Mesendoderm (in vitro differentiated cells): ENCODE data around the gene TPR.

Source experiments
- DNase-seq: peaks from one replicate; pipeline ENCODE4 v3.0.0; 2013
- H2AK5ac ChIP-seq: 2 replicates; pipeline ENCODE4 v1.6.1; 2013; ENCODE audit warnings: low read length, inconsistent platforms
- H2BK120ac ChIP-seq: 2 replicates; pipeline ENCODE4 v1.6.1; 2013; ENCODE audit warnings: low read depth, mild to moderate bottlenecking, low read length, moderate library complexity, mixed read lengths
- H2BK15ac ChIP-seq: replicated peaks from 2 replicates; pipeline ENCODE4 v1.6.1; 2013; ENCODE audit warnings: low read depth, mild to moderate bottlenecking, moderate library complexity
- H2BK5ac ChIP-seq: 2 replicates; pipeline ENCODE4 v1.6.1; 2013; ENCODE audit warnings: low read length, inconsistent platforms
- H3K18ac ChIP-seq: 2 replicates; pipeline ENCODE4 v1.6.1; 2013; ENCODE audit warnings: mild to moderate bottlenecking, low read length, mixed read lengths
- H3K23ac ChIP-seq: one replicate; pipeline ENCODE4 v1.6.1; 2013; ENCODE audit warnings: low read length
- H3K27ac ChIP-seq: 2 replicates; pipeline ENCODE4 v1.5.1; 2013; ENCODE audit warnings: low read depth, mild to moderate bottlenecking, inconsistent platforms, low read length, moderate library complexity
- H3K27me3 ChIP-seq: 2 replicates; pipeline ENCODE4 v1.6.1; 2013; ENCODE audit warnings: low read length, control low read depth, mild to moderate bottlenecking, inconsistent platforms; ENCODE audit not compliant: insufficient read depth, poor library complexity
- H3K36me3 ChIP-seq: 2 replicates; pipeline ENCODE4 v1.6.1; 2013; ENCODE audit warnings: low read length, inconsistent platforms; ENCODE audit not compliant: control insufficient read depth, insufficient read depth
- H3K4ac ChIP-seq: one replicate; pipeline ENCODE4 v1.6.1; 2013; ENCODE audit warnings: low read depth, mild to moderate bottlenecking, low read length, moderate library complexity
- H3K4me1 ChIP-seq: 2 replicates; pipeline ENCODE4 v1.6.1; 2013; ENCODE audit warnings: low read depth, low read length, inconsistent platforms; ENCODE audit not compliant: control insufficient read depth
- H3K4me2 ChIP-seq: 2 replicates; pipeline ENCODE4 v1.6.1; 2013; ENCODE audit warnings: low read length
- H3K4me3 ChIP-seq: 2 replicates; pipeline ENCODE4 v1.5.1; 2013; ENCODE audit warnings: mild to moderate bottlenecking, low read length
- H3K56ac ChIP-seq: one replicate; pipeline ENCODE4 v1.6.1; 2013; ENCODE audit warnings: low read length
- H3K79me1 ChIP-seq: 2 replicates; pipeline ENCODE4 v1.6.1; 2013; ENCODE audit warnings: low read length, inconsistent platforms
- H3K79me2 ChIP-seq: 2 replicates; pipeline ENCODE4 v1.6.1; 2013; ENCODE audit warnings: mild to moderate bottlenecking, low read length; ENCODE audit not compliant: control insufficient read depth, insufficient read depth
- H3K9ac ChIP-seq: 2 replicates; pipeline ENCODE4 v1.6.1; 2013; ENCODE audit warnings: low read length, inconsistent platforms
- H4K5ac ChIP-seq: one replicate; pipeline ENCODE4 v1.6.1; 2013; ENCODE audit warnings: low read length
- H4K8ac ChIP-seq: one replicate; pipeline ENCODE4 v1.6.1; 2013; ENCODE audit warnings: low read depth, mild to moderate bottlenecking, control low read depth, low read length, moderate library complexity
- WGBS: extraction: QIAGEN DNeasy Blood & Tissue Kit; methylation state at CpG from one replicate; pipeline ENCODE4 v1.1.7; 2013; ENCODE audit warnings: low lambda C conversion rate, missing lambda C conversion rate; ENCODE audit not compliant: insufficient coverage; ENCODE audit errors: extremely low coverage; 5-methylcytosine and 5-hydroxymethylcytosine counted together

Gene TPR

GRCh38 chr1:186303911-186304310 is 71.1 kb downstream of the TPR start:
- Histone ChIP-seq H3K4me1 (no peaks in the 10 kb centered on the region), H3K4me2 (no peak overlapping the region), H2BK5ac (no peak overlapping the region), H3K36me3 (no peaks in the 10 kb centered on the region), H3K79me1 (no peaks in the 10 kb centered on the region), H3K27me3 (no peaks in the 10 kb centered on the region), H2AK5ac (no peak overlapping the region), H3K56ac (no peak overlapping the region), H3K27ac (no peak overlapping the region), H3K18ac (no peak overlapping the region), H3K4me3 (no peak overlapping the region), H2BK15ac (no peak overlapping the region), H3K79me2 (no peaks in the 10 kb centered on the region), H2BK120ac (no peak overlapping the region), H3K9ac (no peak overlapping the region), H4K8ac (no peak overlapping the region), H3K23ac (no peak overlapping the region), H4K5ac (no peak overlapping the region), H3K4ac (no peak overlapping the region)
- no CpG with 5 or more reads among the region's 2 CpGs for WGBS
- DNase-seq, result no peak

GRCh38 chr1:186302381-186302920 is 72.6 kb downstream of the TPR start:
- no CpG with 5 or more reads among the region's 3 CpGs for WGBS
- Histone ChIP-seq H3K4me3 (no peak overlapping the region), H2BK5ac (no peak overlapping the region), H3K4me1 (no peaks in the 10 kb centered on the region), H3K56ac (no peak overlapping the region), H3K79me1 (no peaks in the 10 kb centered on the region), H3K23ac (no peak overlapping the region), H3K27ac (no peak overlapping the region), H2AK5ac (no peak overlapping the region), H3K36me3 (no peaks in the 10 kb centered on the region), H3K79me2 (no peaks in the 10 kb centered on the region), H3K4me2 (no peak overlapping the region), H2BK120ac (no peak overlapping the region), H3K18ac (no peak overlapping the region), H3K9ac (no peak overlapping the region), H3K4ac (no peak overlapping the region), H2BK15ac (no peak overlapping the region), H4K5ac (no peak overlapping the region), H3K27me3 (no peaks in the 10 kb centered on the region), H4K8ac (no peak overlapping the region)
- no peak for DNase-seq

GRCh38 chr1:186301448-186301847 is 73.6 kb downstream of the TPR start:
- Histone ChIP-seq H3K79me2 (no peaks in the 10 kb centered on the region), H2BK5ac (no peak overlapping the region), H3K4me2 (no peak overlapping the region), H3K36me3 (no peaks in the 10 kb centered on the region), H3K4me3 (no peak overlapping the region), H3K4me1 (no peaks in the 10 kb centered on the region), H3K18ac (no peak overlapping the region), H4K5ac (no peak overlapping the region), H3K79me1 (no peaks in the 10 kb centered on the region), H3K23ac (no peak overlapping the region), H3K27me3 (no peaks in the 10 kb centered on the region), H2BK15ac (no peak overlapping the region), H2BK120ac (no peak overlapping the region), H4K8ac (no peak overlapping the region), H3K9ac (no peak overlapping the region), H3K4ac (no peak overlapping the region), H3K56ac (no peak overlapping the region), H2AK5ac (no peak overlapping the region), H3K27ac (no peak overlapping the region)
- WGBS, result no CpG with 5 or more reads among the region's 7 CpGs
- no peak for DNase-seq

- Histone ChIP-seq H2BK120ac (no peak overlapping the region), H4K8ac (no peak overlapping the region), H4K5ac (no peak overlapping the region), H3K56ac (no peak overlapping the region), H3K79me1 (no peaks in the 10 kb centered on the region), H3K27ac (no peak overlapping the region), H3K27me3 (no peaks in the 10 kb centered on the region), H3K9ac (no peak overlapping the region), H3K4me2 (no peak overlapping the region), H3K4me3 (no peak overlapping the region), H3K18ac (no peak overlapping the region), H2BK15ac (no peak overlapping the region), H3K4ac (no peak overlapping the region), H3K4me1 (no peaks in the 10 kb centered on the region), H2AK5ac (no peak overlapping the region), H3K79me2 (no peaks in the 10 kb centered on the region), H3K23ac (no peak overlapping the region), H3K36me3 (no peaks in the 10 kb centered on the region), H2BK5ac (no peak overlapping the region)
- WGBS, result no CpG with 5 or more reads among the region's 6 CpGs
- DNase-seq, result no peak
These were observed 75.0 kb downstream of the TPR start for GRCh38 chr1:186300056-186300455.

- H4K5ac ChIP-seq, result no peak overlapping the region
- no CpG with 5 or more reads among the region's 2 CpGs for WGBS
- H3K23ac ChIP-seq, result no peak overlapping the region
- H3K4me3 ChIP-seq, result no peak overlapping the region
- H3K79me2 ChIP-seq, result no peaks in the 10 kb centered on the region
- H3K4me1 ChIP-seq, result no peaks in the 10 kb centered on the region
- H3K36me3 ChIP-seq, result no peaks in the 10 kb centered on the region
- no peak overlapping the region for H3K18ac ChIP-seq
- H3K4ac ChIP-seq, result no peak overlapping the region
- H2BK5ac ChIP-seq, result no peak overlapping the region
- DNase-seq, result no peak
- no peak overlapping the region for H4K8ac ChIP-seq
- no peaks in the 10 kb centered on the region for H3K79me1 ChIP-seq
- no peak overlapping the region for H3K4me2 ChIP-seq
- H2BK15ac ChIP-seq, result no peak overlapping the region
- no peak overlapping the region for H2BK120ac ChIP-seq
- no peaks in the 10 kb centered on the region for H3K27me3 ChIP-seq
- no peak overlapping the region for H3K56ac ChIP-seq
- H2AK5ac ChIP-seq, result no peak overlapping the region
- no peak overlapping the region for H3K27ac ChIP-seq
- no peak overlapping the region for H3K9ac ChIP-seq
These were observed 75.5 kb downstream of the TPR start for GRCh38 chr1:186299570-186299969.

- no peak overlapping the region for H3K56ac ChIP-seq
- no CpG with 5 or more reads among the region's 1 CpG for WGBS
- DNase-seq, result no peak
- no peak overlapping the region for H2BK15ac ChIP-seq
- H3K18ac ChIP-seq, result no peak overlapping the region
- no peak overlapping the region for H4K8ac ChIP-seq
- H3K27me3 ChIP-seq, result no peaks in the 10 kb centered on the region
- no peaks in the 10 kb centered on the region for H3K79me2 ChIP-seq
- H3K27ac ChIP-seq, result no peak overlapping the region
- H3K4me1 ChIP-seq, result no peaks in the 10 kb centered on the region
- H3K4me3 ChIP-seq, result no peak overlapping the region
- H3K4me2 ChIP-seq, result no peak overlapping the region
- no peak overlapping the region for H3K4ac ChIP-seq
- no peak overlapping the region for H3K9ac ChIP-seq
- no peaks in the 10 kb centered on the region for H3K36me3 ChIP-seq
- H3K23ac ChIP-seq, result no peak overlapping the region
- no peaks in the 10 kb centered on the region for H3K79me1 ChIP-seq
- H2BK120ac ChIP-seq, result no peak overlapping the region
- no peak overlapping the region for H2AK5ac ChIP-seq
- no peak overlapping the region for H2BK5ac ChIP-seq
- H4K5ac ChIP-seq, result no peak overlapping the region
These were observed 76.2 kb downstream of the TPR start for GRCh38 chr1:186298851-186299250.
